K562 (cell line): ENCODE results near the gene CYB5D1. TPM values are rescaled to one million over a fixed set of nuclear protein-coding genes. Genes with fewer than 3 reads are reported as not detected.

ENCODE experiments used
- ATF7 ChIP-seq: fragments of 450-650 bp; IDR thresholded peaks from 2 replicates; pipeline ENCODE4 v1.7.1; 2014; ENCODE audit warnings: mild to moderate bottlenecking, moderate library complexity
- BCL6 ChIP-seq: fragments of 250-450 bp; sonication (Bioruptor Pico); IDR thresholded peaks from 2 replicates; pipeline ENCODE4 v1.4.0; 2020
- BRD4 ChIP-seq: fragments of 200-600 bp; sonication (generic); IDR thresholded peaks from 2 replicates; pipeline ENCODE4 v1.6.1; 2017; ENCODE audit warnings: inconsistent platforms
- FUS ChIP-seq: fragments of 200-400 bp; formaldehyde crosslinking; optimal IDR thresholded peaks from 2 replicates; pipeline ENCODE3; 2017; ENCODE audit warnings: low read depth, low read length
- PHB2 ChIP-seq: fragments of 450-650 bp; IDR thresholded peaks from 2 replicates; pipeline ENCODE4 v1.6.1; 2017; ENCODE audit warnings: low read depth
- SUPT5H ChIP-seq: fragments of 450-650 bp; IDR thresholded peaks from 2 replicates; pipeline ENCODE4 v1.6.1; 2016
- ZBTB7A ChIP-seq: IDR thresholded peaks from 2 replicates; pipeline ENCODE4 v1.6.1; 2011; ENCODE audit warnings: low read depth, mild to moderate bottlenecking, low read length, moderate library complexity, borderline replicate concordance; ENCODE audit not compliant: control insufficient read depth
- ZFPM2 ChIP-seq: fragments of 250-450 bp; sonication (Bioruptor Pico); IDR thresholded peaks from 2 replicates; pipeline ENCODE4 v1.5.1; 2022; ENCODE audit warnings: mild to moderate bottlenecking
- ZNF124 ChIP-seq: sonication (generic); formaldehyde crosslinking; IDR thresholded peaks from 2 replicates; pipeline ENCODE4 v1.8.1; 2022; ENCODE audit warnings: missing genetic modification reagents
- polyA plus RNA-seq, 8 experiments: library from polyadenylated mRNA; depleted of rRNA in 4 of 8; stranded (reverse) in 5 of 8; unstranded in 3 of 8; fragments of >200 nt; fragmentation: Nextera tagmentation in 2 of 8; fragmentation: Illumina TruSeq in 1 of 8; extraction: Ambion mirVana in 2 of 8; extraction: Trizol in 1 of 8; gene quantifications; 2 replicates each; pipeline versions ENCODE4 v1.2.1 to v1.2.3, GENCODE V29; 2011 to 2014; ENCODE audit warnings: inconsistent platforms in 1 of 8, missing spikeins in 1 of 8
- total RNA-seq, 7 experiments: library from RNA; depleted of rRNA in 6 of 7; stranded (reverse); fragments of >200 nt in 6 of 7; fragmentation: Illumina TruSeq in 2 of 7; extraction: Trizol in 2 of 7; gene quantifications; 2 replicates each; pipeline versions ENCODE4 v1.2.1 to v1.2.3, GENCODE V29; 2011 to 2021; ENCODE audit warnings: low replicate concordance in 1 of 7
- TF ChIP-seq, protein P1 (sequence below): sonication (generic); formaldehyde crosslinking; IDR thresholded peaks from 2 replicates; pipeline ENCODE4 v1.4.0; 2020; ENCODE audit warnings: mild to moderate bottlenecking, missing genetic modification reagents
- TF ChIP-seq, protein P2 (sequence below): fragments of 450-650 bp; IDR thresholded peaks from 2 replicates; pipeline ENCODE4 v1.6.1; 2016; ENCODE audit warnings: missing biosample characterization, missing genetic modification characterization
- TF ChIP-seq, protein P3 (sequence below): fragments of 250-450 bp; sonication (Bioruptor Pico); IDR thresholded peaks from 2 replicates; pipeline ENCODE4 v1.8.0; 2021; ENCODE audit warnings: borderline replicate concordance, mild to moderate bottlenecking, moderate library complexity; ENCODE audit not compliant: poor library complexity, severe bottlenecking
- TF ChIP-seq, protein P4 (sequence below): IDR thresholded peaks from 3 replicates; pipeline ENCODE4 v1.6.1; 2011; ENCODE audit warnings: borderline replicate concordance, mild to moderate bottlenecking, moderate library complexity; ENCODE audit not compliant: insufficient read length; ENCODE audit errors: extremely low read depth
- TF ChIP-seq, protein P5 (sequence below): fragments of 450-650 bp; formaldehyde crosslinking; IDR thresholded peaks from 2 replicates; pipeline ENCODE4 v1.4.0; 2020; ENCODE audit warnings: mild to moderate bottlenecking, moderate library complexity
- TF ChIP-seq, protein P6 (sequence below), 2 experiments: IDR thresholded peaks; 2 replicates each; pipeline ENCODE4 v1.6.1; 2012; ENCODE audit warnings: improper control_type of control experiment in 2 of 2, low read depth in 2 of 2, low read length in 2 of 2, borderline replicate concordance in 1 of 2
- TF ChIP-seq, protein P7 (sequence below): fragments of 450-650 bp; formaldehyde crosslinking; IDR thresholded peaks from 2 replicates; pipeline ENCODE4 v1.4.0; 2020; ENCODE audit warnings: mild to moderate bottlenecking, moderate library complexity

The CYB5D1 gene
- total and polyA plus RNA-seq, 9 of the 15 experiments (the other 6 are each of a cell fraction or from before 2014, with no cell fraction given): 2.4 to 7.9 (median 5.7) TPM

DNA sequence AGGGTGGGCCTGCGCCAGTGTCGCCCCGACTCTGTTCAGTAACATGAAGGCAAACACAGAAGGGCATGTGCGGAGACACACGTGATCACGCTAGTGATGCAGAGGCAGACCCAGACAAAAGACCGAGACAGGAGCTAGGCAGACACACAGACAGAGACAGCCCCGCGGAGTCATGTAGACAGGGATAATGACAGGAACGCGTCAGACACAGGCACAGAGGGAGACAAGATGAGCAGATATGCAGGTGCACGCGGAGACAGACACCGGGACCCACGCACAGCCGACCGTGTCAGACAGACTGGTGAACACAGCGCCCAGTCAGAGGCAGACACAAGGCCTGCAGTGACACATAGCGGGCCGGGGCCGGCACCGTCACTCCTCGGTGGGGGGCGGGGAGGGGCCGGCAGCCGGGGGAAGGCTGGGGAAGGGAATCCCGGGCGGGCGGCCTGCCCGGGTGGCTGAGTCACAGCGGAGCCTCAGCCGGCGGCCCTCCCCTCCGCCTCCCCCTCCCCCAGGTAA is 16.3 kb upstream of the CYB5D1 start (continued):
- TF ChIP-seq, protein P1, sequence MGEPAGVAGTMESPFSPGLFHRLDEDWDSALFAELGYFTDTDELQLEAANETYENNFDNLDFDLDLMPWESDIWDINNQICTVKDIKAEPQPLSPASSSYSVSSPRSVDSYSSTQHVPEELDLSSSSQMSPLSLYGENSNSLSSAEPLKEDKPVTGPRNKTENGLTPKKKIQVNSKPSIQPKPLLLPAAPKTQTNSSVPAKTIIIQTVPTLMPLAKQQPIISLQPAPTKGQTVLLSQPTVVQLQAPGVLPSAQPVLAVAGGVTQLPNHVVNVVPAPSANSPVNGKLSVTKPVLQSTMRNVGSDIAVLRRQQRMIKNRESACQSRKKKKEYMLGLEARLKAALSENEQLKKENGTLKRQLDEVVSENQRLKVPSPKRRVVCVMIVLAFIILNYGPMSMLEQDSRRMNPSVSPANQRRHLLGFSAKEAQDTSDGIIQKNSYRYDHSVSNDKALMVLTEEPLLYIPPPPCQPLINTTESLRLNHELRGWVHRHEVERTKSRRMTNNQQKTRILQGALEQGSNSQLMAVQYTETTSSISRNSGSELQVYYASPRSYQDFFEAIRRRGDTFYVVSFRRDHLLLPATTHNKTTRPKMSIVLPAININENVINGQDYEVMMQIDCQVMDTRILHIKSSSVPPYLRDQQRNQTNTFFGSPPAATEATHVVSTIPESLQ: no peak
- TF ChIP-seq, protein P2, sequence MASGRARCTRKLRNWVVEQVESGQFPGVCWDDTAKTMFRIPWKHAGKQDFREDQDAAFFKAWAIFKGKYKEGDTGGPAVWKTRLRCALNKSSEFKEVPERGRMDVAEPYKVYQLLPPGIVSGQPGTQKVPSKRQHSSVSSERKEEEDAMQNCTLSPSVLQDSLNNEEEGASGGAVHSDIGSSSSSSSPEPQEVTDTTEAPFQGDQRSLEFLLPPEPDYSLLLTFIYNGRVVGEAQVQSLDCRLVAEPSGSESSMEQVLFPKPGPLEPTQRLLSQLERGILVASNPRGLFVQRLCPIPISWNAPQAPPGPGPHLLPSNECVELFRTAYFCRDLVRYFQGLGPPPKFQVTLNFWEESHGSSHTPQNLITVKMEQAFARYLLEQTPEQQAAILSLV (tag): no peak
- no peak for TF ChIP-seq BRD4
- TF ChIP-seq, protein P3, sequence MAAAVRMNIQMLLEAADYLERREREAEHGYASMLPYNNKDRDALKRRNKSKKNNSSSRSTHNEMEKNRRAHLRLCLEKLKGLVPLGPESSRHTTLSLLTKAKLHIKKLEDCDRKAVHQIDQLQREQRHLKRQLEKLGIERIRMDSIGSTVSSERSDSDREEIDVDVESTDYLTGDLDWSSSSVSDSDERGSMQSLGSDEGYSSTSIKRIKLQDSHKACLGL (CRISPR knock-in tag): no peak
- no peak for TF ChIP-seq PHB2
- 0 out of 2 replicates have a peak, but pooled peaks have one; percentile 6 for TF ChIP-seq ATF7
- TF ChIP-seq, protein P4, sequence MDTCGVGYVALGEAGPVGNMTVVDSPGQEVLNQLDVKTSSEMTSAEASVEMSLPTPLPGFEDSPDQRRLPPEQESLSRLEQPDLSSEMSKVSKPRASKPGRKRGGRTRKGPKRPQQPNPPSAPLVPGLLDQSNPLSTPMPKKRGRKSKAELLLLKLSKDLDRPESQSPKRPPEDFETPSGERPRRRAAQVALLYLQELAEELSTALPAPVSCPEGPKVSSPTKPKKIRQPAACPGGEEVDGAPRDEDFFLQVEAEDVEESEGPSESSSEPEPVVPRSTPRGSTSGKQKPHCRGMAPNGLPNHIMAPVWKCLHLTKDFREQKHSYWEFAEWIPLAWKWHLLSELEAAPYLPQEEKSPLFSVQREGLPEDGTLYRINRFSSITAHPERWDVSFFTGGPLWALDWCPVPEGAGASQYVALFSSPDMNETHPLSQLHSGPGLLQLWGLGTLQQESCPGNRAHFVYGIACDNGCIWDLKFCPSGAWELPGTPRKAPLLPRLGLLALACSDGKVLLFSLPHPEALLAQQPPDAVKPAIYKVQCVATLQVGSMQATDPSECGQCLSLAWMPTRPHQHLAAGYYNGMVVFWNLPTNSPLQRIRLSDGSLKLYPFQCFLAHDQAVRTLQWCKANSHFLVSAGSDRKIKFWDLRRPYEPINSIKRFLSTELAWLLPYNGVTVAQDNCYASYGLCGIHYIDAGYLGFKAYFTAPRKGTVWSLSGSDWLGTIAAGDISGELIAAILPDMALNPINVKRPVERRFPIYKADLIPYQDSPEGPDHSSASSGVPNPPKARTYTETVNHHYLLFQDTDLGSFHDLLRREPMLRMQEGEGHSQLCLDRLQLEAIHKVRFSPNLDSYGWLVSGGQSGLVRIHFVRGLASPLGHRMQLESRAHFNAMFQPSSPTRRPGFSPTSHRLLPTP: no peak
- no peak for TF ChIP-seq FUS
- TF ChIP-seq ZNF124 (CRISPR knock-in tag): no peak
- TF ChIP-seq, protein P5, sequence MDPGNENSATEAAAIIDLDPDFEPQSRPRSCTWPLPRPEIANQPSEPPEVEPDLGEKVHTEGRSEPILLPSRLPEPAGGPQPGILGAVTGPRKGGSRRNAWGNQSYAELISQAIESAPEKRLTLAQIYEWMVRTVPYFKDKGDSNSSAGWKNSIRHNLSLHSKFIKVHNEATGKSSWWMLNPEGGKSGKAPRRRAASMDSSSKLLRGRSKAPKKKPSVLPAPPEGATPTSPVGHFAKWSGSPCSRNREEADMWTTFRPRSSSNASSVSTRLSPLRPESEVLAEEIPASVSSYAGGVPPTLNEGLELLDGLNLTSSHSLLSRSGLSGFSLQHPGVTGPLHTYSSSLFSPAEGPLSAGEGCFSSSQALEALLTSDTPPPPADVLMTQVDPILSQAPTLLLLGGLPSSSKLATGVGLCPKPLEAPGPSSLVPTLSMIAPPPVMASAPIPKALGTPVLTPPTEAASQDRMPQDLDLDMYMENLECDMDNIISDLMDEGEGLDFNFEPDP (CRISPR knock-in tag): no peak
- TF ChIP-seq SUPT5H: no peak
- no peak for TF ChIP-seq ZFPM2 (CRISPR knock-in tag)
- TF ChIP-seq, protein P6, sequence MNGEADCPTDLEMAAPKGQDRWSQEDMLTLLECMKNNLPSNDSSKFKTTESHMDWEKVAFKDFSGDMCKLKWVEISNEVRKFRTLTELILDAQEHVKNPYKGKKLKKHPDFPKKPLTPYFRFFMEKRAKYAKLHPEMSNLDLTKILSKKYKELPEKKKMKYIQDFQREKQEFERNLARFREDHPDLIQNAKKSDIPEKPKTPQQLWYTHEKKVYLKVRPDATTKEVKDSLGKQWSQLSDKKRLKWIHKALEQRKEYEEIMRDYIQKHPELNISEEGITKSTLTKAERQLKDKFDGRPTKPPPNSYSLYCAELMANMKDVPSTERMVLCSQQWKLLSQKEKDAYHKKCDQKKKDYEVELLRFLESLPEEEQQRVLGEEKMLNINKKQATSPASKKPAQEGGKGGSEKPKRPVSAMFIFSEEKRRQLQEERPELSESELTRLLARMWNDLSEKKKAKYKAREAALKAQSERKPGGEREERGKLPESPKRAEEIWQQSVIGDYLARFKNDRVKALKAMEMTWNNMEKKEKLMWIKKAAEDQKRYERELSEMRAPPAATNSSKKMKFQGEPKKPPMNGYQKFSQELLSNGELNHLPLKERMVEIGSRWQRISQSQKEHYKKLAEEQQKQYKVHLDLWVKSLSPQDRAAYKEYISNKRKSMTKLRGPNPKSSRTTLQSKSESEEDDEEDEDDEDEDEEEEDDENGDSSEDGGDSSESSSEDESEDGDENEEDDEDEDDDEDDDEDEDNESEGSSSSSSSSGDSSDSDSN (IDR thresholded peaks at IDR 0.05; ENCODE audit: borderline replicate concordance in 1 of 2, low read depth in 2 of 2, low read length in 2 of 2): no peak
- TF ChIP-seq, protein P7, sequence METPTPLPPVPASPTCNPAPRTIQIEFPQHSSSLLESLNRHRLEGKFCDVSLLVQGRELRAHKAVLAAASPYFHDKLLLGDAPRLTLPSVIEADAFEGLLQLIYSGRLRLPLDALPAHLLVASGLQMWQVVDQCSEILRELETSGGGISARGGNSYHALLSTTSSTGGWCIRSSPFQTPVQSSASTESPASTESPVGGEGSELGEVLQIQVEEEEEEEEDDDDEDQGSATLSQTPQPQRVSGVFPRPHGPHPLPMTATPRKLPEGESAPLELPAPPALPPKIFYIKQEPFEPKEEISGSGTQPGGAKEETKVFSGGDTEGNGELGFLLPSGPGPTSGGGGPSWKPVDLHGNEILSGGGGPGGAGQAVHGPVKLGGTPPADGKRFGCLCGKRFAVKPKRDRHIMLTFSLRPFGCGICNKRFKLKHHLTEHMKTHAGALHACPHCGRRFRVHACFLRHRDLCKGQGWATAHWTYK (CRISPR knock-in tag): no peak
- no peak; the same call in 1 of the 2 replicates for TF ChIP-seq ZBTB7A
- TF ChIP-seq BCL6 (CRISPR knock-in tag): no peak
